Measurements from ENCODE around the gene MC1R.

- TF ChIP-seq POLR2AphosphoS5 (IDR thresholded peaks at IDR 0.05; ENCODE audit: low read depth, low read length) (peak; percentile 68; the same call in 1 of the 2 replicates), POLR2A (IDR thresholded peaks at IDR 0.05; ENCODE audit: low read depth, low read length) (peak; percentile 71)
Measured at GRCh38 chr16:89873109-89873971, 45.3 kb upstream of the MC1R start, which contains the start of gene TCF25.

All from GM12891 (cell line).